ENCODE data around the gene OSBPL8. TPM values are rescaled to one million over a fixed set of nuclear protein-coding genes. Genes with fewer than 3 reads are reported as not detected.
A peak's percentile ranks its signal among the peaks of the same experiment; 100 is the strongest.

The OSBPL8 gene
- total RNA-seq, 2 experiments from 2014 or later: 154 to 160 TPM

DNA sequence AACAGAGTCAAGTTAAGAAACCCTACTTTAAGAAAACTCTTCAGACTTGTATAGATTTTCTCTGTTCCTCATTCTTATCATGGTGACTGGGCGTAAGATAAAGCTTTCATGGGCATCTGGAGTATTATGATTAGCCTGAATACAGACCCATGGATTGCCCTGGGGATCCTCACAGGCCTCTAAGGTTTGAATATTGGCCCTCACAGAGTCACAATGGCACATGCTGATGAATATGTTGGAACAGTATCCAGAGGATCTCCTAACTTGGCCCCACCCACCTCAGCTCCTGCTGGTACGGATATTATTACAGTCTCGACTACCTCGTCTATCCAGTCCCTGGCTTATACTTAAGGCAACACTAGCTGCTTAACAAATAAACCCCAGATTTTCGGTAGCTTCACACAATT lies 8.1 kb downstream of the OSBPL8 start:
- peaks cover 33% of the 10 kb centered on the region for H3K4me1 ChIP-seq (ENCODE audit: insufficient read depth, low read length)
- H3K4me1 Mint-ChIP-seq (ENCODE audit: low read depth): peaks cover 94% of the 10 kb centered on the region
- H3K36me3 ChIP-seq (ENCODE audit: insufficient read depth, low read length): no peaks in the 10 kb centered on the region
- TF ChIP-seq, protein P1, sequence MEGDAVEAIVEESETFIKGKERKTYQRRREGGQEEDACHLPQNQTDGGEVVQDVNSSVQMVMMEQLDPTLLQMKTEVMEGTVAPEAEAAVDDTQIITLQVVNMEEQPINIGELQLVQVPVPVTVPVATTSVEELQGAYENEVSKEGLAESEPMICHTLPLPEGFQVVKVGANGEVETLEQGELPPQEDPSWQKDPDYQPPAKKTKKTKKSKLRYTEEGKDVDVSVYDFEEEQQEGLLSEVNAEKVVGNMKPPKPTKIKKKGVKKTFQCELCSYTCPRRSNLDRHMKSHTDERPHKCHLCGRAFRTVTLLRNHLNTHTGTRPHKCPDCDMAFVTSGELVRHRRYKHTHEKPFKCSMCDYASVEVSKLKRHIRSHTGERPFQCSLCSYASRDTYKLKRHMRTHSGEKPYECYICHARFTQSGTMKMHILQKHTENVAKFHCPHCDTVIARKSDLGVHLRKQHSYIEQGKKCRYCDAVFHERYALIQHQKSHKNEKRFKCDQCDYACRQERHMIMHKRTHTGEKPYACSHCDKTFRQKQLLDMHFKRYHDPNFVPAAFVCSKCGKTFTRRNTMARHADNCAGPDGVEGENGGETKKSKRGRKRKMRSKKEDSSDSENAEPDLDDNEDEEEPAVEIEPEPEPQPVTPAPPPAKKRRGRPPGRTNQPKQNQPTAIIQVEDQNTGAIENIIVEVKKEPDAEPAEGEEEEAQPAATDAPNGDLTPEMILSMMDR (IDR thresholded peaks at IDR 0.05): no peak
- no peaks in the 10 kb centered on the region for H3K27me3 Mint-ChIP-seq
- peaks cover 33% of the 10 kb centered on the region for H3K36me3 Mint-ChIP-seq (ENCODE audit: low read depth)
- ChIA-PET POLR2A (interaction anchor here (1.0 to 1.6 kb wide), 2 partner anchors 8 to 19 kb away, joined by 5 to 7 read pairs; partner anchors contain the start of gene OSBPL8), CTCF (no interaction called here)
- H3K9me3 ChIP-seq (ENCODE audit: control insufficient read depth in 1 of 2, insufficient read depth in 1 of 2, low read length in 2 of 2): no peaks in the 10 kb centered on the region
- no peaks in the 10 kb centered on the region for H3K9me3 Mint-ChIP-seq
- no peaks in the 10 kb centered on the region for H3K27me3 ChIP-seq (ENCODE audit: control insufficient read depth in 1 of 2, insufficient read depth in 2 of 2, low read length in 2 of 2)
- no peak overlapping the region for H3K4me3 ChIP-seq (ENCODE audit: low read length)
- ATAC-seq (ENCODE audit: poor library complexity): no peak
- H3K4me3 Mint-ChIP-seq: peak overlapping the region; percentile 26
- DNase-seq: no peak
- intact Hi-C loops (cut with DNase I, micrococcal nuclease): no loop called here
- H3K27ac ChIP-seq (ENCODE audit: low read depth in 1 of 2, low read length in 2 of 2): no peak overlapping the region
- no peak overlapping the region for H3K27ac Mint-ChIP-seq

- Mint-ChIP-seq H3K4me3 (peak overlapping the region; percentile 35), H3K27me3 (no peaks in the 10 kb centered on the region), H3K9me3 (no peaks in the 10 kb centered on the region), H3K36me3 (ENCODE audit: low read depth) (peaks cover 15% of the 10 kb centered on the region), H3K27ac (no peak overlapping the region), H3K4me1 (ENCODE audit: low read depth) (peaks cover 91% of the 10 kb centered on the region)
- Histone ChIP-seq H3K27me3 (ENCODE audit: control insufficient read depth in 1 of 2, insufficient read depth in 2 of 2, low read length in 2 of 2) (no peaks in the 10 kb centered on the region), H3K4me1 (ENCODE audit: insufficient read depth, low read length) (peaks cover 30% of the 10 kb centered on the region), H3K4me3 (ENCODE audit: low read length) (no peak overlapping the region), H3K27ac (ENCODE audit: low read depth in 1 of 2, low read length in 2 of 2) (no peak overlapping the region), H3K36me3 (ENCODE audit: insufficient read depth, low read length) (no peaks in the 10 kb centered on the region), H3K9me3 (ENCODE audit: control insufficient read depth in 1 of 2, insufficient read depth in 1 of 2, low read length in 2 of 2) (no peaks in the 10 kb centered on the region)
- ChIA-PET POLR2A (no interaction called here), CTCF (no interaction called here)
- TF ChIP-seq, protein P1 (IDR thresholded peaks at IDR 0.05): no peak
- DNase-seq (no peak), ATAC-seq (ENCODE audit: poor library complexity) (no peak)
- intact Hi-C loops (cut with DNase I, micrococcal nuclease): no loop called here
Measured at GRCh38 chr12:76549131-76549530, 10.4 kb downstream of the OSBPL8 start.

GRCh38 chr12:76548222-76548837 lies 11.2 kb downstream of the OSBPL8 start:
- no peak overlapping the region for H3K27ac ChIP-seq (ENCODE audit: low read depth in 1 of 2, low read length in 2 of 2)
- Mint-ChIP-seq H3K9me3 (no peaks in the 10 kb centered on the region), H3K27ac (no peak overlapping the region), H3K36me3 (ENCODE audit: low read depth) (peaks cover 15% of the 10 kb centered on the region), H3K4me1 (ENCODE audit: low read depth) (peaks cover 96% of the 10 kb centered on the region), H3K27me3 (no peaks in the 10 kb centered on the region), H3K4me3 (peak overlapping the region; percentile 31)
- no peak for ATAC-seq (ENCODE audit: poor library complexity)
- H3K4me3 ChIP-seq (ENCODE audit: low read length): no peak overlapping the region
- no peak for DNase-seq
- H3K36me3 ChIP-seq (ENCODE audit: insufficient read depth, low read length): no peaks in the 10 kb centered on the region
- peaks cover 27% of the 10 kb centered on the region for H3K4me1 ChIP-seq (ENCODE audit: insufficient read depth, low read length)
- CTCF ChIA-PET: no interaction called here
- no peaks in the 10 kb centered on the region for H3K27me3 ChIP-seq (ENCODE audit: control insufficient read depth in 1 of 2, insufficient read depth in 2 of 2, low read length in 2 of 2)
- no peaks in the 10 kb centered on the region for H3K9me3 ChIP-seq (ENCODE audit: control insufficient read depth in 1 of 2, insufficient read depth in 1 of 2, low read length in 2 of 2)
- TF ChIP-seq, protein P1 (IDR thresholded peaks at IDR 0.05): no peak
- intact Hi-C loops (cut with DNase I, micrococcal nuclease): no loop called here
- POLR2A ChIA-PET: interaction anchor here (1.8 kb wide), 1 partner anchor 11 kb away, joined by 9 read pairs; the partner anchor contains the start of gene OSBPL8

All from CD4-positive, alpha-beta T cell (primary cell).